Epithelial cell of esophagus (primary cell): ENCODE results near the gene KAZN.
A peak's percentile ranks its signal among the peaks of the same experiment; 100 is the strongest.

Experiments used
- DNase-seq: peaks from one replicate; pipeline ENCODE4 v3.0.0; 2010; ENCODE audit warnings: low read depth
- H3K4me3 ChIP-seq: 2 replicates; pipeline ENCODE4 v1.5.1; 2011; ENCODE audit warnings: mild to moderate bottlenecking, low read length, control low read depth
- TF ChIP-seq, protein P1 (sequence below): IDR thresholded peaks from 2 replicates; pipeline ENCODE4 v1.5.1; 2011; ENCODE audit warnings: low read depth, mild to moderate bottlenecking, low read length, control low read depth, inconsistent platforms; ENCODE audit not compliant: insufficient read depth; ENCODE audit errors: missing control alignments

Gene KAZN

DNA sequence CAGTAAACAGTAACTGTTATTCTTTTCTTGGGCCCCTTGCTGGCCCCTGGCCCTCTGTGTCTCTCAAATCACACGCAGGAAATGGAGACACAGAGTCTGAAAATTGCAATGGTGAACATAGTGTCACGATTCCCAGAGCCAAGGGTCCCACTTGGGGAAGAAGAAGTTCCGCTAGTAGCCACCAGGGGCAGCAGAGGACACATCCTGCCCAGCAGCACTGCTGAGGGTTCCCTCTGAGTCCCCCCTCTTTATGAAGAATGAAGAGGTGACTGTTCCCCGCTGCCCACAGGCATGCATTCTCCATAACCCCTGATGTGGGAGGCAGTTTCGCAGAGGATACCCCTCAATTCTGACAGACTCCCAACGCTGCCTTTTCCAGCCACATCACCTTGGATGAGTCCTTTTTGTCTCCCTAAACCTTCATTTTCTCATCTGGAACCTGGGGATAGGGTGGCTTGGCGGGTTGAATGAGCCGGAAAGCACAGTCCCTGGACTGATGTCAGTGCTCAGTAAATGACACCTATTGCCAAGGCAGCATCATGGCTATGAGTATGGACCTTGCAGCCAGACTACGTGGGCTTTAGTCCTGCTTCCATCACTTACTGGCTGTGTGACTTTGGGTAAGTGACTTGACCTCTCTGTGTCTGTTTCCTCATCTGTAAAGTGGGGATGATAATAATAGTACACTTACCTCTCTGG lies 317.0 kb downstream of the KAZN start:
- peak; percentile 40 for DNase-seq
- TF ChIP-seq, protein P1, sequence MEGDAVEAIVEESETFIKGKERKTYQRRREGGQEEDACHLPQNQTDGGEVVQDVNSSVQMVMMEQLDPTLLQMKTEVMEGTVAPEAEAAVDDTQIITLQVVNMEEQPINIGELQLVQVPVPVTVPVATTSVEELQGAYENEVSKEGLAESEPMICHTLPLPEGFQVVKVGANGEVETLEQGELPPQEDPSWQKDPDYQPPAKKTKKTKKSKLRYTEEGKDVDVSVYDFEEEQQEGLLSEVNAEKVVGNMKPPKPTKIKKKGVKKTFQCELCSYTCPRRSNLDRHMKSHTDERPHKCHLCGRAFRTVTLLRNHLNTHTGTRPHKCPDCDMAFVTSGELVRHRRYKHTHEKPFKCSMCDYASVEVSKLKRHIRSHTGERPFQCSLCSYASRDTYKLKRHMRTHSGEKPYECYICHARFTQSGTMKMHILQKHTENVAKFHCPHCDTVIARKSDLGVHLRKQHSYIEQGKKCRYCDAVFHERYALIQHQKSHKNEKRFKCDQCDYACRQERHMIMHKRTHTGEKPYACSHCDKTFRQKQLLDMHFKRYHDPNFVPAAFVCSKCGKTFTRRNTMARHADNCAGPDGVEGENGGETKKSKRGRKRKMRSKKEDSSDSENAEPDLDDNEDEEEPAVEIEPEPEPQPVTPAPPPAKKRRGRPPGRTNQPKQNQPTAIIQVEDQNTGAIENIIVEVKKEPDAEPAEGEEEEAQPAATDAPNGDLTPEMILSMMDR = peak; percentile 95
- H3K4me3 ChIP-seq = no peak overlapping the region

DNA sequence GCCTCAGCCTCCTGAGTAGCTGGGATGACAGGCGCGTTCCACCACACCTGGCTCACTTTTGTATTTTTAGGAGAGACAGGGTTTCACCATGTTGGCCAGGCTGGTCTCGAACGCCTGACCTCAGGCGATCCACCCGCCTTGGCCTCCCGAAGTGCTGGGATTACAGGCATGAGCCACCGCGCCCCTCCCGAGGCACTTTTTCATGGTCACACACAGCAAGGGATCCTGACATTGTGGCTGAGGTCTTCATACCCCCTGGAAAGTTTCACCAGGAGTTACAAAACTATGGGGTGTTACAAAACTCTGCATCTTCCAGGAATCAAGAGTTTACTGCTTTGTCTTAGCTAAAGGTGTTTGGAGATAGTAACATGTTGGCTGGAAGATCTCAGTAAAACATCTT lies 320.8 kb downstream of the KAZN start:
- TF ChIP-seq, protein P1 = no peak
- H3K4me3 ChIP-seq = no peak overlapping the region
- DNase-seq = no peak

DNA sequence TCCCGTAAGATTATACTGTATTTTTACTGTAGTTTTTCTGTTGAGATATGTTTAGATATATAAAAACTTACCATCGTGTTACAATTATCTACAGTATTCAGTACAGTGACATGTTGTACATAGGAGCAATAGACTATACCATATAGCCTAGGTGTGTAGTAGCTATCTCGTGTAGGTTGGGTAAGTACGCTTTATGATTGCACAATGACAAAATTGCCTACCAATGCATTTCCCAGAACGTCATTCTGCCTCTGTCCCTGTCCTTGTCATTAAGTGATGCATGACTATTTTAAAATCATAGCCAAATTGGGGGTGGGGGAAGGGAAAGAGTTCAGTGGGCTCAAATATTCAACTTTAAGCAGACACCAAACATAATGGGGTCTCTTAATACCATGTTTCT lies 321.3 kb downstream of the KAZN start:
- TF ChIP-seq, protein P1 = no peak
- H3K4me3 ChIP-seq = no peak overlapping the region
- DNase-seq = no peak

DNA sequence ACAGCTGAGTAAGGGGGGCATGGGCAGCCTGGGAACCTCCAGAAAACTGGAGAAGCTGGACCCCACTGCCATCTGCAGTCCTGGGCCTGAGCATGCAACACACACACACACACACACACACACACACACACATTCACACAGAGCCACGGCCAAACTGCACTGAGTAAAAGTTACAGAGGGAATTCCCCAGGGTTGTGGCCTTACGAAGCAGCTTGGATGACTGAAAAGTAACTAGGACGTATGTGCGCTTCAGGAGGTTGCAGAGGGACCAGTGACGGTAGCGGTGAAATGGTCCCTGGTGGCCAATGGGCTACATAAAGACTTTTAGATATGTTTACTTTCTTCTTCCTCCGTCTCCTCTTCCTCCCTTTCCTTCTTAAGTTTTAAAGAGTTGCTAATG lies 322.6 kb downstream of the KAZN start:
- TF ChIP-seq, protein P1 = no peak
- H3K4me3 ChIP-seq = no peak overlapping the region
- DNase-seq = no peak

DNA sequence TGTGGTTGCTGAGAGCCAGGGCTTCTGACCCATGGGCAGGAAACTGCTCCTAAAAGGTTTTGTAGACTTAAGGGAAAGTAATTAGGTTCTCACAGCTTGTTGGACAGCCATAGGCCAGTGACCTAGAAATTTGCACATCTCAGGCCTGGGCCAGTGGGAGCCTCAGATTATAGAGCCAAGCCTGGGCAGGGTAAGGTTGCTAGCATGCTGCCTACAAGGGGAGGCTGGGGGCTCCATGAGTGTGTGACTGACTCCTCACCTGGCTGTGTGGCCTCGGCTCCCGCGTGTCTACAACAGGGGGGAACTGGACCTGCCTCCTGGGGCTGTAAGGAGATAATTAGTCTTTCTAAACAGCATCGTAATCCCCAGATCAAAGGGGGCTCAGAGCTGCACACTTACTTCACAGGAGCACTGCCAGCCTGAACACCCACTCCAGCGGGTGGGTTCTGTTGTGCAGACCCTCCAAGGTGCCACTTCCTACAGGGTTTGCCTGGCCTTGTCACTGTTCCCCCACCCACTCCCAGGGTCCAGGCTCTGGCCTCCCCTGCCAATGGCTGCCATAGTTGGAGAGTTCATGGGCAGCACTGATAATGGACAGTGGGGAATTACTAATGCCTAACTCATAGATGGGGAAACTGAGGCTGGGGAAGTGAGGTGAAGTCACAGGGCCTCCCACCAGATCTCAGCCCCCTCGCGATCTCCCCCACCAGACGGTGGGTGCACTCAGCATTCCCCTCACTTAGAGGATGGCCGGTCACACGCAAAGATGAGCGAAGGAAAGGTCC lies 324.6 kb downstream of the KAZN start:
- no peak overlapping the region for H3K4me3 ChIP-seq
- no peak for DNase-seq
- TF ChIP-seq, protein P1 = no peak

DNA sequence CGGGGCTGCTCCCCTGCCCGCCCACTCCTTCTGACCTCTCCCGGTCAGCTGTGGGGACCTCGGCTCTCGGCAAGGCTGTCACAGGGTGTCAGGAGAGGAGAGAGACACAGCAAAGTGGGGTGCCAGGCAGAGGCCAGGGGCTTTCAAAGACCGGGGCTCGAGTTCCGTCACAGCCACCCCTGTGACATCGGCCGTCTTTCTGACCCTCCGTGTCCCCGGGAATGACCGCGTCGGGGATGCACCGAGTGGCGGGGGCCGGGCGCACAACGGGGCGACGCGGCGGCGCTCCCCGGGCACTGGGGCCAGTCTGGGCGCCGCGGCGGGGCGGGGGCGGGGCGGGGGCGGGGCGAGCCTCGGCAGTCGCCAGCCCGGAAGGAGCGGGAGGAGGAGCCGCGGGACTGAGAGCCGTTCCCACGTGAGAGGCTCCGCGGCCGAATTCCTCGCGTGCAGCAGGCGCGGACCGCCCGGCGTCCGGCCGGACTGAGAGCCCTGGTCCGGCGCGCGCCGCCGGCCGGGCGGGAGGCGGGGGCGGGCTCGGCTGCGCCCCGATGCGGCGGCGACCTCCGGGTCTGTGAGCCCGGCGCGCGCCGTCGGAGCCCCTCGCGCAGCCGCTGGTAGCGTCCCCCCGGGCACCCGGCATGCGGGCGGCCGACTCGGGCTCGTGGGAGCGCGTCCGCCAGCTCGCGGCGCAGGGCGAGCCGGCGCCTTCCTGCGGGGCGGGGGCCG lies 325.4 kb downstream of the KAZN start:
- peak overlapping the region; percentile 28 for H3K4me3 ChIP-seq
- peak; percentile 68 for DNase-seq
- TF ChIP-seq, protein P1 = no peak
